Loucy (cell line): Measurements from ENCODE around the gene DBT.

Source experiments
- H2AFZ ChIP-seq: fragments of 200-600 bp; sonication (generic); 2 replicates; pipeline ENCODE4 v1.6.0; 2016; ENCODE audit warnings: antibody characterized with exemption, mild to moderate bottlenecking, low read length, moderate library complexity
- H3F3A ChIP-seq: fragments of 200-600 bp; 2 replicates; pipeline ENCODE4 v1.6.0; 2016; ENCODE audit warnings: antibody characterized with exemption, low read depth, mild to moderate bottlenecking
- H3K27me3 ChIP-seq: fragments of 200-600 bp; sonication (generic); 2 replicates; pipeline ENCODE4 v1.6.1; 2014; ENCODE audit warnings: low read length, mild to moderate bottlenecking; ENCODE audit not compliant: insufficient read depth, poor library complexity, severe bottlenecking
- H3K36me3 ChIP-seq: fragments of 200-600 bp; sonication (generic); 2 replicates; pipeline ENCODE4 v1.6.1; 2016; ENCODE audit warnings: low read length; ENCODE audit not compliant: insufficient read depth
- H3K4me1 ChIP-seq: fragments of 200-600 bp; sonication (generic); 2 replicates; pipeline ENCODE4 v1.5.1; 2014; ENCODE audit warnings: low read length, mild to moderate bottlenecking; ENCODE audit not compliant: insufficient read depth, poor library complexity, severe bottlenecking
- H3K4me2 ChIP-seq: fragments of 200-600 bp; sonication (generic); 2 replicates; pipeline ENCODE4 v1.6.0; 2014; ENCODE audit warnings: antibody characterized with exemption, low read length, low read depth, mild to moderate bottlenecking; ENCODE audit not compliant: poor library complexity, severe bottlenecking
- H3K4me3 ChIP-seq: fragments of 200-600 bp; sonication (generic); 2 replicates; pipeline ENCODE4 v1.5.1; 2014; ENCODE audit warnings: low read length, mild to moderate bottlenecking, mixed read lengths; ENCODE audit not compliant: poor library complexity, severe bottlenecking
- H3K79me2 ChIP-seq: fragments of 200-600 bp; sonication (generic); 2 replicates; pipeline ENCODE4 v1.6.1; 2014; ENCODE audit warnings: low read length; ENCODE audit not compliant: insufficient read depth
- H3K9ac ChIP-seq: fragments of 200-600 bp; sonication (generic); 2 replicates; pipeline ENCODE4 v1.6.0; 2014; ENCODE audit warnings: mild to moderate bottlenecking, low read depth, low read length, moderate library complexity; ENCODE audit not compliant: poor library complexity, severe bottlenecking
- H3K9me2 ChIP-seq: fragments of 200-600 bp; sonication (generic); replicated peaks from 2 replicates; pipeline ENCODE4 v1.6.1; 2016; ENCODE audit warnings: low read depth, low read length, mixed read lengths
- H3K9me3 ChIP-seq: fragments of 200-600 bp; sonication (generic); 2 replicates; pipeline ENCODE4 v1.6.1; 2014; ENCODE audit warnings: mild to moderate bottlenecking, antibody characterized with exemption, low read length, low read depth; ENCODE audit not compliant: insufficient read depth
- H4K20me1 ChIP-seq: fragments of 200-600 bp; sonication (generic); 2 replicates; pipeline ENCODE4 v1.6.0; 2014; ENCODE audit warnings: antibody characterized with exemption, low read length, mild to moderate bottlenecking; ENCODE audit not compliant: insufficient read depth, poor library complexity, severe bottlenecking
- EZH2phosphoT487 ChIP-seq: fragments of 200-600 bp; IDR thresholded peaks from 2 replicates; pipeline ENCODE4 v1.6.1; 2018; ENCODE audit warnings: antibody characterized with exemption, mild to moderate bottlenecking, moderate library complexity, borderline replicate concordance
- TF ChIP-seq, protein P1 (sequence below): fragments of 200-600 bp; sonication (generic); conservative IDR thresholded peaks from 2 replicates; pipeline ENCODE4 v1.5.1; 2014; ENCODE audit warnings: mild to moderate bottlenecking, antibody characterized with exemption, low read length

The DBT gene

DNA sequence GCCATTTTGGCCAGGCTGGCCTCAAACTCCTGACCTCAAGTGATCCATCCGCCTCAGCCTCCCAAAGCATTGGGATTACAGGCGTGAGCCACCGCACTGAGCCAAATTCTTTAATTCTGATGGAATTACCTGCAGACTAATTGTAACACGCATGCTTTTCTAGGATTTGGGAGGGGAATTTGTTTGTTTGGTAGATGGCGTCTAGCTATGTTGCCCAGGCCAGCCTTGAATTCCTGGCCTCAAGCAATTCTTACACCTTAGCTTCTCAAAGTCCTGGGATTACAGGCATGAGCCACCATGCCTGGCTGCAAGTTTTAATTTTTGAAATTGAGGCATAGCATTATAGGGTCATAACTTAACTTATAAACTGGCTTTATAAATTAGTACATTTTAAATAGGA is 35.0 kb upstream of the DBT start:
- H3K4me1 ChIP-seq = no peaks in the 10 kb centered on the region

DNA sequence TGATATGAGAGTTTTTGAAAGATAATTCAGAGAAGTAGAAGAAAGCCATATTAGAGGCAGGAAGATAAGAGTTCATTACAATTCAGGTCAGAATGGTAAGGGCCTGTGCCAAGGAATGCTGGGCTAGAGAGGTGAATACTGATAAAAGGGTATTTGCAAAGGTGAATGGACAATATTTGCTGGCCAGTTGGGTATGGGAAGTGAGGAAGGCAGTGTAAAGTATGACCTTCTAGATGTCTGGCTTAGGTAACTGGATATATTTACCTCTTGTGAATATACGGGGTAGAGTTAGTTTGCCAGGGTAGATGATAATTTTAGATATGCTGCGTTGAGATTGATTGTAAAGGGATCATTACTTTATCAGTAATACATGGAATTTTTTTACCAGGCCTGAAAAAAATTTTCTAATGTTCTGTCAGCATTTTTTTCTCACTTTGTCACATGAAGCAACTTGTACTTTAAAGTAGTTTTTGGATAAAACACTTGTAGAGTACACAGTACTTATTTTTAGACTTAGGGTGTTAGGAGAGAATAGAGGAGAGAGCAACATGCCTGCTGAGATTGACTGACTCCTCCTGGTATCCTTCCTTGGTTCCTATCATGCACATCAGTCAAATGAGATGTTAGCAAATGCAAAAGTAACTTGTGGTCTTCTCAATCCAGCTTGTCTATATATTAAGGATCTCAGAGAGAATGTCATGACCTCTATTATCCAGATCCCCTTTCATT is 30.5 kb upstream of the DBT start:
- Histone ChIP-seq H3K36me3 (peaks cover 75% of the 10 kb centered on the region), H3K9me2 (no peaks in the 10 kb centered on the region), H2AFZ (no peak overlapping the region), H3K9ac (no peak overlapping the region), H3K27me3 (no peaks in the 10 kb centered on the region), H3K4me1 (no peaks in the 10 kb centered on the region), H3K9me3 (no peaks in the 10 kb centered on the region), H3F3A (no peaks in the 10 kb centered on the region), H4K20me1 (peaks cover 7% of the 10 kb centered on the region), H3K4me2 (no peak overlapping the region), H3K4me3 (no peak overlapping the region), H3K79me2 (no peaks in the 10 kb centered on the region)
- no peak for TF ChIP-seq EZH2phosphoT487
- TF ChIP-seq, protein P1, sequence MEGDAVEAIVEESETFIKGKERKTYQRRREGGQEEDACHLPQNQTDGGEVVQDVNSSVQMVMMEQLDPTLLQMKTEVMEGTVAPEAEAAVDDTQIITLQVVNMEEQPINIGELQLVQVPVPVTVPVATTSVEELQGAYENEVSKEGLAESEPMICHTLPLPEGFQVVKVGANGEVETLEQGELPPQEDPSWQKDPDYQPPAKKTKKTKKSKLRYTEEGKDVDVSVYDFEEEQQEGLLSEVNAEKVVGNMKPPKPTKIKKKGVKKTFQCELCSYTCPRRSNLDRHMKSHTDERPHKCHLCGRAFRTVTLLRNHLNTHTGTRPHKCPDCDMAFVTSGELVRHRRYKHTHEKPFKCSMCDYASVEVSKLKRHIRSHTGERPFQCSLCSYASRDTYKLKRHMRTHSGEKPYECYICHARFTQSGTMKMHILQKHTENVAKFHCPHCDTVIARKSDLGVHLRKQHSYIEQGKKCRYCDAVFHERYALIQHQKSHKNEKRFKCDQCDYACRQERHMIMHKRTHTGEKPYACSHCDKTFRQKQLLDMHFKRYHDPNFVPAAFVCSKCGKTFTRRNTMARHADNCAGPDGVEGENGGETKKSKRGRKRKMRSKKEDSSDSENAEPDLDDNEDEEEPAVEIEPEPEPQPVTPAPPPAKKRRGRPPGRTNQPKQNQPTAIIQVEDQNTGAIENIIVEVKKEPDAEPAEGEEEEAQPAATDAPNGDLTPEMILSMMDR = no peak

More for the DNA sequence above, 35.0 kb upstream of the DBT start:
- Histone ChIP-seq H3K9me3 (no peaks in the 10 kb centered on the region), H4K20me1 (no peaks in the 10 kb centered on the region), H3K79me2 (no peaks in the 10 kb centered on the region), H3K36me3 (peaks cover 65% of the 10 kb centered on the region; the same call in 1 of the 2 replicates), H3F3A (no peaks in the 10 kb centered on the region), H2AFZ (no peak overlapping the region), H3K27me3 (no peaks in the 10 kb centered on the region), H3K9ac (no peak overlapping the region), H3K4me2 (no peak overlapping the region), H3K9me2 (no peaks in the 10 kb centered on the region), H3K4me3 (no peak overlapping the region)
- no peak for TF ChIP-seq EZH2phosphoT487
- TF ChIP-seq, protein P1 = no peak

DNA sequence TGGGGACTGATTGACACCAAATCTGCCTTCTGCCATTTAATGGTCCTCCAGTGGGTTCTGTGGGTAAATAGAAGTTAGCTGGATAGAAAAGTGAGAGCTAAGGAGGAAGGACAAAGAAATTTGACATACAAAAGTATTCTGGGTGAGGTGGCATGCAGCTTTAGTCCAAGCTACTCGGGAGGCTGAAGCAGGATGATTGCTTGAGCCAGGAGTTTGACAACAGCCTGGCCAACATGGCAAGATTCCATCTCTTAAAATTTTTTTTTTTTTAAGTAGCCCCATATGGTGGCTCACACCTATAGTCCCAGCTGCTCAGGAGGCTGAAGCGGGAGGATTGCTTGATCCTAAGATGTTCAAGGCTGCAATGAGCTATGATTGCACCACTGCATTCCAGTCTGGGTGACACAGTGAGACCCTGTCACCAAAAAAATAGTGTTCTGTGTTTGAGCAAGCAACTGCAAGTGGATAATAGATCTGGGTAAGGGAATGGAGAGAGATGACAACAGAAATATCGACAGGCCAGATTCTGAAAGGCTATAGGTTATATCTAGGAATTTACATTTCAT is 29.8 kb upstream of the DBT start:
- TF ChIP-seq, protein P1 = no peak
- no peak for TF ChIP-seq EZH2phosphoT487
- Histone ChIP-seq H3K36me3 (peaks cover 75% of the 10 kb centered on the region), H3K9me3 (no peaks in the 10 kb centered on the region), H2AFZ (no peak overlapping the region), H3F3A (no peaks in the 10 kb centered on the region), H3K4me1 (no peaks in the 10 kb centered on the region), H3K79me2 (no peaks in the 10 kb centered on the region), H3K4me3 (no peak overlapping the region), H3K27me3 (no peaks in the 10 kb centered on the region), H3K4me2 (no peak overlapping the region), H4K20me1 (peaks cover 7% of the 10 kb centered on the region), H3K9ac (no peak overlapping the region), H3K9me2 (no peaks in the 10 kb centered on the region)
